IPS-20b (cell line): ENCODE measurements around the gene STXBP5.
A peak's percentile ranks its signal among the peaks of the same experiment; 100 is the strongest.

ENCODE experiments used
- H3K27ac ChIP-seq: one replicate; pipeline ENCODE4 v1.5.1; 2013; ENCODE audit warnings: low read length
- H3K27me3 ChIP-seq: 2 replicates; pipeline ENCODE4 v1.6.1; 2013; ENCODE audit warnings: mild to moderate bottlenecking, low read length, inconsistent platforms; ENCODE audit not compliant: insufficient read depth
- H3K36me3 ChIP-seq: 2 replicates; pipeline ENCODE4 v1.6.1; 2013; ENCODE audit warnings: low read depth, mild to moderate bottlenecking, inconsistent platforms, low read length, moderate library complexity; ENCODE audit not compliant: insufficient read depth
- H3K4me1 ChIP-seq: 2 replicates; pipeline ENCODE4 v1.6.1; 2013; ENCODE audit warnings: mild to moderate bottlenecking, control low read depth, inconsistent platforms, low read length, moderate library complexity; ENCODE audit not compliant: insufficient read depth
- H3K4me3 ChIP-seq: 2 replicates; pipeline ENCODE4 v1.5.1; 2013; ENCODE audit warnings: mild to moderate bottlenecking, low read length, inconsistent platforms
- H3K9ac ChIP-seq: 2 replicates; pipeline ENCODE4 v1.6.1; 2013; ENCODE audit warnings: low read depth, mild to moderate bottlenecking, inconsistent platforms, low read length, moderate library complexity
- H3K9me3 ChIP-seq: 2 replicates; pipeline ENCODE4 v1.6.1; 2013; ENCODE audit warnings: mild to moderate bottlenecking, low read depth, low read length, inconsistent platforms; ENCODE audit not compliant: insufficient read depth

Gene STXBP5

DNA sequence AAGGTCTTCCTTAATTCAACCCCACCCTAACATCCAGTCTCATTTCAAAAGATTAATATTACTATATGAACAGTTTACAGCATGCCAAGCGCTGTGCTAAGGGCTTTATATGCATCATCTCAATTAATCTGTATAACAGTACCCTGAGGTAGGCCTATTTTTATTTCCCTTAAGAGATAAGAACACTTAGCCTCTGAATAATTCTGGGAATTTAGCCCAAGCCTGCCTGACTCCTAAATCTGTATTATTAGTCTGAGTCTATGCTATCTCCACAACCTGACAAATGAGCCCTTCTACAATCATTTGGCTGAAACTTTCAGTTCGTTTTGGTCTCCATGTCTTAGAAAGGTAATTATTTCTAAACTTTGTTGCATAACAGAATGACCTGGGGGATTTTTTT is 226.6 kb downstream of the STXBP5 start:
- Histone ChIP-seq H3K4me3 (no peak overlapping the region), H3K4me1 (no peaks in the 10 kb centered on the region), H3K36me3 (no peaks in the 10 kb centered on the region), H3K27me3 (peaks cover 7% of the 10 kb centered on the region; the same call in 1 of the 2 replicates), H3K27ac (no peak overlapping the region), H3K9ac (no peak overlapping the region), H3K9me3 (no peaks in the 10 kb centered on the region)

DNA sequence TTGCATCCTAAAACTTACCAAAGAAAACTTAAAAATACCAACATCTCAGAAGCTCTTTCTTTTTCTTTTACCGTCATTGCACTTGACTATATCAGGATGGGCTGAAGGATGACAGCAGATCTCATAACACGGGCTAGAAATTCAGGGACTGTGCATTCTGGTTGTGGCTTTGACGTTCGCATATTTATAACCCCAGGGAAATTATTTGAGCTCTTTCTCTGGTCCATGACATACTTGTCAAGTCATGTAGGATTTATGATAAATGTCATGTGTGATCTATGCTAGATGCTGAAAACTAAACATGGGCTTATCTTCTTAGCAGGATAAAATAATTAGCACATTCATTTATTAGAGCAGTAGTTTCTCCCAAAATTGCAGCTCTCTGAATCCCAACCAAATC is 229.9 kb downstream of the STXBP5 start:
- Histone ChIP-seq H3K27me3 (peaks cover 27% of the 10 kb centered on the region), H3K9me3 (no peaks in the 10 kb centered on the region), H3K9ac (no peak overlapping the region), H3K27ac (no peak overlapping the region), H3K36me3 (no peaks in the 10 kb centered on the region), H3K4me3 (no peak overlapping the region), H3K4me1 (peaks cover 12% of the 10 kb centered on the region)

DNA sequence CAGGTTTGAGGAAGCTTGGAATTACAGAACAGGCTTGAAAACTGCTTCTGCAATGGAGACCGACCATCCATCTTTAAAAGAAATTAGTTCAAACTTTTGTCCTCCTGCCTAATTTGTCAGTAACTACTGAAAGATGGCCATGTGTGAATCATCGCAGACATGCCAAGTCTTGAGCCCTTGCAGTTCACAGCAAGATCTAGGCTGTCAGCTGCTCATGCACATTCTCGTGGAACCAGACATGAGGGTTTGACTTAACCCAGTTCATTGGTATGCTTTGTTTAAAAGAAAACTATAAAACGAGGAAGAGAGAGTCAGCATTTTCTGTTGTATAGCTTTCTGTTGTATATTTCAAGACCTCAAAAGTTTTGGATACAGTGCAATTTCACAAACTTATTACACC is 230.3 kb downstream of the STXBP5 start:
- H3K9me3 ChIP-seq: no peaks in the 10 kb centered on the region
- no peak overlapping the region for H3K9ac ChIP-seq
- H3K27ac ChIP-seq: no peak overlapping the region
- peaks cover 15% of the 10 kb centered on the region for H3K4me1 ChIP-seq
- H3K4me3 ChIP-seq: no peak overlapping the region
- no peaks in the 10 kb centered on the region for H3K36me3 ChIP-seq
- H3K27me3 ChIP-seq: peaks cover 30% of the 10 kb centered on the region

DNA sequence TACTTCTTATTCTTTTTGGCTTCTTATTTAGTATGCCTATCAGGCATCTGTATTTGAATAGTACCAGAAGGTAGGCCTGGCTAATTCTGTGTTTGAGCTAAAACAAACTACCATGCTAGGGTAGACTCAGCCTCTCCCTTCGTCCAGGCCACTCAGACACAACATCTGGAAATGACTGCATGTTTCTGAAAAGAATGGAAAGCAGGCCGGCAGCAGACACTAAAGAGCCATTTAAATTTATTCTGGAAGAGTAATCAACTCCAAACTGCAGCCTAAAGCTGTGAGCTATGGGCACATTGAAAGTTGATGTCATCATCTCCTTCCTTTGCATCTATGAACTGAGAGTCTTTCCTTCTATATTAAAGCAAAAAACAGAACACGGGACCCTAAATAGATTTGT is 233.4 kb downstream of the STXBP5 start:
- Histone ChIP-seq H3K4me1 (peaks cover 18% of the 10 kb centered on the region), H3K36me3 (no peaks in the 10 kb centered on the region), H3K9ac (no peak overlapping the region), H3K9me3 (no peaks in the 10 kb centered on the region), H3K27ac (no peak overlapping the region), H3K4me3 (no peak overlapping the region), H3K27me3 (peaks cover 61% of the 10 kb centered on the region)

DNA sequence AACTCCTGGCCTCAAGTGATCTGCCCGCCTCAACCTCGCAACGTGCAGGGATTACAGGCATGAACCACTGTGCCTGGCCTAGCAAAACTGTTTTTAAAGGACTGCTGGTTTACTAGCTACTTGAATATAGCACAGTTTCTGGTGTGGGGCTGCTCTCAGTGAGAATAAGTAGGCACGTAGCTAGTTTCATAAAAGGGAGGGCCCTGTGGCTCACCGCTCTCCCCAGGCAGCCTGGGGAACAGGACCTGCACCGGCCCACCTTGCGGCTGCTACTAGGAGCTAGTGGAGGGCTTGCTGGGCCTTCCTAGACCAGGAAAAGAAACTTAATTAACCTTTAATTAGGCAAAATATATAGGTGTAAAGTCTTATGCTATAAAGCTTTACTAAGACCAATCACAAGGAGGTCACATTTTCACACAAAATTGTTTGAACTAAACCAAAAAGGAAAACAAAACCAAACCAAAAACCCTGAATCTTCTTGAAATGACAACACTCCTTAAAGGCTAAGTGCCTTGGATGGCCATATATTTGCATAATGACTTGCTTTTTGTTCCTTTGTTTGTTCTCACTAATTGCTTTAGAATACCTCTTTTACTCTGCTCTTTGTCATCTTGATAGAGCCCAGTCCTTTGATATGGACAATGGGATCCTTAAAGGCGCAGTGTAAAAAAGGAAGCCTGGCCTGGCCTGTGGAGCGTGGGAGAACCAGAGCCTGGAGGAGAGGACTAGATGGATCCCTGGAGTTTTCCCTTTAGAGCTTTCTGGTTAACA is 234.7 kb downstream of the STXBP5 start:
- Histone ChIP-seq H3K27me3 (peaks cover 62% of the 10 kb centered on the region), H3K4me3 (peak overlapping the region; percentile 52; the same call in 1 of the 2 replicates), H3K9ac (no peak overlapping the region), H3K9me3 (no peaks in the 10 kb centered on the region), H3K4me1 (peaks cover 18% of the 10 kb centered on the region), H3K36me3 (no peaks in the 10 kb centered on the region), H3K27ac (no peak overlapping the region)
